Caki2 (cell line): ENCODE results near the gene IRGM. TPM values are rescaled to one million over a fixed set of nuclear protein-coding genes. Genes with fewer than 3 reads are reported as not detected.

Source experiments
- DNase-seq: peaks from one replicate; pipeline ENCODE4 v3.0.0-alpha.2; 2015; ENCODE audit warnings: low read depth
- in situ Hi-C: cut with HindIII; loops from 2 replicates; pipeline ENCODE4 v1.10.0; 2016; ENCODE audit warnings: low sequenced_read_pairs, low pct_unique_long_range_greater_than_20kb, mixed read lengths
- total RNA-seq: library from RNA; depleted of rRNA; stranded (reverse); fragments of >200 nt; shearing (Covaris generic); gene quantifications from 2 replicates; pipeline ENCODE4 v1.2.3, GENCODE V29; 2014; ENCODE audit warnings: low replicate concordance; rRNA removed

IRGM gene
- total RNA-seq, 1 experiment from 2014 or later: not detected

GRCh38 chr5:150862070-150862469, 15.7 kb downstream of the IRGM start:
- in situ Hi-C loops: no loop called here
- DNase-seq: no peak

- no peak for DNase-seq
- in situ Hi-C loops: no loop called here
Measured at GRCh38 chr5:150879358-150879757, 33.0 kb downstream of the IRGM start.

GRCh38 chr5:150895431-150896428, 49.4 kb downstream of the IRGM start:
- DNase-seq: peak; percentile 6
- in situ Hi-C loops: no loop called here

Other genes starting within 250 kb of the IRGM start
- 1.1 and 1.2 TPM in 2 replicates for gene SYNPO, start 205.9 kb upstream of the IRGM start, total RNA-seq
- not detected in 2 replicates for gene MYOZ3, start 185.3 kb upstream of the IRGM start, total RNA-seq
- gene RBM22, start 145.5 kb upstream of the IRGM start, total RNA-seq: 21.7 and 23.7 TPM in 2 replicates
- gene DCTN4, start 87.5 kb upstream of the IRGM start, total RNA-seq: 18.2 and 20.7 TPM in 2 replicates
- gene SMIM3, start 67.8 kb upstream of the IRGM start, total RNA-seq: 8.4 and 9.4 TPM in 2 replicates
- 0.61 and 2.4 TPM in 2 replicates for gene ZNF300, start 58.5 kb downstream of the IRGM start, total RNA-seq
- 80.4 and 92.6 TPM in 2 replicates for gene GPX3, start 174.1 kb downstream of the IRGM start, total RNA-seq
- gene TNIP1, start 234.5 kb downstream of the IRGM start, total RNA-seq: 160 and 176 TPM in 2 replicates